Measurements from ENCODE around the gene TM4SF20. TPM values are rescaled to one million over a fixed set of nuclear protein-coding genes. Genes with fewer than 3 reads are reported as not detected.
A peak's percentile ranks its signal among the peaks of the same experiment; 100 is the strongest.

Gene TM4SF20
- total and polyA plus RNA-seq, 8 donors = 2.8 TPM; not detected in 7

GRCh38 chr2:227370791-227371312 lies 8.3 kb downstream of the TM4SF20 start:
- intact Hi-C loops (cut with DNase I; ENCODE audit: low total_unique reads) = no loop called here

GRCh38 chr2:227370092-227370491 lies 9.0 kb downstream of the TM4SF20 start:
- Histone ChIP-seq H3K27ac (peak overlapping the region in 2 of 5 donors; percentile 44 to 63), H3K27me3 (no peaks in the 10 kb centered on the region), H3K4me3 (no peak overlapping the region), H3K9me3 (no peaks in the 10 kb centered on the region), H3K4me1 (peaks cover 0 to 19% (median 2%) of the 10 kb centered on the region in 4 donors), H3K36me3 (no peaks in the 10 kb centered on the region)
- WGBS, 5 donors = 77 to 83% (median 80%) methylated on average over 8 of the region's 8 CpGs
- intact Hi-C loops (cut with DNase I; ENCODE audit: low total_unique reads) = no loop called here
- TF ChIP-seq POLR2AphosphoS5 (IDR thresholded peaks at IDR 0.05) = no peak
- TF ChIP-seq CTCF (IDR thresholded peaks at IDR 0.05) = no peak
- TF ChIP-seq EP300 (IDR thresholded peaks at IDR 0.05) = no peak
- TF ChIP-seq POLR2A (IDR thresholded peaks at IDR 0.05) = no peak
- DNase-seq = no peak

More at GRCh38 chr2:227370791-227371312, 8.3 kb downstream of the TM4SF20 start:
- peaks cover 0 to 16% (median 2%) of the 10 kb centered on the region in 4 donors for H3K4me1 ChIP-seq
- DNase-seq = peak in 1 of 2 donors; percentile 13
- H3K36me3 ChIP-seq = no peaks in the 10 kb centered on the region
- H3K9me3 ChIP-seq = no peaks in the 10 kb centered on the region
- no peaks in the 10 kb centered on the region for H3K27me3 ChIP-seq
- H3K4me3 ChIP-seq = no peak overlapping the region
- no peak for TF ChIP-seq CTCF (IDR thresholded peaks at IDR 0.05)
- TF ChIP-seq EP300 (IDR thresholded peaks at IDR 0.05) = no peak
- no peak for TF ChIP-seq POLR2A (IDR thresholded peaks at IDR 0.05)
- no peak for TF ChIP-seq POLR2AphosphoS5 (IDR thresholded peaks at IDR 0.05)
- 72 to 85% (median 77%) methylated on average over 9 of the region's 9 CpGs for WGBS, 5 donors
- H3K27ac ChIP-seq = peak overlapping the region in 2 of 5 donors; percentile 44 to 63

- Histone ChIP-seq H3K4me1 (peaks cover 0 to 19% (median 2%) of the 10 kb centered on the region in 4 donors), H3K27ac (no peak overlapping the region), H3K27me3 (no peaks in the 10 kb centered on the region), H3K4me3 (no peak overlapping the region), H3K9me3 (no peaks in the 10 kb centered on the region), H3K36me3 (no peaks in the 10 kb centered on the region)
- TF ChIP-seq EP300 (IDR thresholded peaks at IDR 0.05) = no peak
- TF ChIP-seq CTCF (IDR thresholded peaks at IDR 0.05) = no peak
- TF ChIP-seq POLR2AphosphoS5 (IDR thresholded peaks at IDR 0.05) = no peak
- TF ChIP-seq POLR2A (IDR thresholded peaks at IDR 0.05) = no peak
- WGBS, 5 donors = 85 to 91% (median 89%) methylated on average over 5 of the region's 5 CpGs
- DNase-seq = no peak
- intact Hi-C loops (cut with DNase I; ENCODE audit: low total_unique reads) = no loop called here
These were observed 10.5 kb downstream of the TM4SF20 start for GRCh38 chr2:227368574-227368973.

GRCh38 chr2:227367427-227367795 lies 11.7 kb downstream of the TM4SF20 start:
- Histone ChIP-seq H3K9me3 (no peaks in the 10 kb centered on the region), H3K4me1 (peaks cover 0 to 19% (median 2%) of the 10 kb centered on the region in 4 donors), H3K27me3 (no peaks in the 10 kb centered on the region), H3K27ac (peak overlapping the region in 1 of 5 donors; percentile 53), H3K36me3 (no peaks in the 10 kb centered on the region), H3K4me3 (no peak overlapping the region)
- whole genome bisulfite sequencing, 5 donors = 76 to 85% (median 80%) methylated on average over 3 of the region's 3 CpGs
- intact Hi-C loops (cut with DNase I; ENCODE audit: low total_unique reads) = no loop called here
- TF ChIP-seq POLR2AphosphoS5 (IDR thresholded peaks at IDR 0.05) = no peak
- TF ChIP-seq EP300 (IDR thresholded peaks at IDR 0.05) = no peak
- TF ChIP-seq POLR2A (IDR thresholded peaks at IDR 0.05) = no peak
- TF ChIP-seq CTCF (IDR thresholded peaks at IDR 0.05) = no peak
- no peak for DNase-seq

Measured in stomach (tissue), 9 donors.